GM18519 (cell line): ENCODE data around the gene MED22.
"Not testable (repeated sequence)": the region's sequence is repeated elsewhere in the genome, so short reads cannot be mapped to it uniquely, and the experiment has no call there.

Experiments used
- ATAC-seq: cut with Tn5 transposase; IDR thresholded peaks from one replicate; pipeline ENCODE4 v1.9.1; 2021; ENCODE audit warnings: mild to moderate bottlenecking, moderate library complexity; ENCODE audit not compliant: unreplicated experiment, low FRiP score

MED22 gene

GRCh38 chr9:133340256-133340655 lies 7.7 kb downstream of the MED22 start:
- no peak for ATAC-seq

GRCh38 chr9:133339641-133340040 lies 8.3 kb downstream of the MED22 start:
- no peak for ATAC-seq

GRCh38 chr9:133335924-133336811 lies 11.8 kb downstream of the MED22 start, which contains the start of gene SURF6:
SURF6 (minus strand) TSS chr9:133336188; CDS start chr9:133336132, 56 bp downstream.
- ATAC-seq = peak; percentile 70

- ATAC-seq = not testable (repeated sequence)
Measured at GRCh38 chr9:133334888-133335287, 13.0 kb downstream of the MED22 start.

- no peak for ATAC-seq
Measured at GRCh38 chr9:133334161-133334560, 13.8 kb downstream of the MED22 start.

GRCh38 chr9:133333566-133333965 lies 14.4 kb downstream of the MED22 start:
- no peak for ATAC-seq

- ATAC-seq = no peak
Measured at GRCh38 chr9:133333011-133333410, 14.9 kb downstream of the MED22 start.

GRCh38 chr9:133332381-133332730 lies 15.6 kb downstream of the MED22 start:
- ATAC-seq = no peak

- no peak for ATAC-seq
Measured at GRCh38 chr9:133331641-133332380, 16.1 kb downstream of the MED22 start.

GRCh38 chr9:133331221-133331620 lies 16.7 kb downstream of the MED22 start:
- no peak for ATAC-seq

- not testable (repeated sequence) for ATAC-seq
Measured at GRCh38 chr9:133329306-133330156, 18.4 kb downstream of the MED22 start.

- no peak for ATAC-seq
Measured at GRCh38 chr9:133327834-133328484, 20.0 kb downstream of the MED22 start.

GRCh38 chr9:133327021-133327420 lies 20.9 kb downstream of the MED22 start:
- ATAC-seq = not testable (repeated sequence)

GRCh38 chr9:133323991-133324703 lies 23.8 kb downstream of the MED22 start:
- ATAC-seq = no peak

GRCh38 chr9:133323211-133323610 lies 24.7 kb downstream of the MED22 start:
- ATAC-seq = no peak

GRCh38 chr9:133322701-133323100 lies 25.2 kb downstream of the MED22 start:
- no peak for ATAC-seq

- no peak for ATAC-seq
Measured at GRCh38 chr9:133321411-133321935, 26.5 kb downstream of the MED22 start.

GRCh38 chr9:133320421-133320881 lies 27.5 kb downstream of the MED22 start:
- ATAC-seq = no peak

- ATAC-seq = not testable (repeated sequence)
Measured at GRCh38 chr9:133317551-133317950, 30.4 kb downstream of the MED22 start.
